Keratinocyte (primary cell): ENCODE results near the gene CALHM6. TPM values are rescaled to one million over a fixed set of nuclear protein-coding genes. Genes with fewer than 3 reads are reported as not detected.

Experiments used
- DNase-seq: peaks from one replicate; pipeline ENCODE4 v3.0.0-alpha.2; 2011; ENCODE audit warnings: low read depth, missing footprints, low spot score
- FAIRE-seq: peaks from 2 replicates; lab custom pipeline; 2011; peaks lifted over from hg19 to GRCh38; lab: Jason Lieb, UNC
- H2AFZ ChIP-seq: 2 replicates; pipeline ENCODE4 v1.6.0; 2012; ENCODE audit warnings: low read length, control low read depth, inconsistent platforms; ENCODE audit not compliant: control insufficient read depth
- H3K27ac ChIP-seq: 2 replicates; pipeline ENCODE4 v1.5.1; 2011; ENCODE audit warnings: low read length; ENCODE audit not compliant: control insufficient read depth, insufficient read depth
- H3K27me3 ChIP-seq: 3 replicates; pipeline ENCODE4 v1.6.0; 2011; ENCODE audit warnings: low read length; ENCODE audit not compliant: control insufficient read depth, insufficient read depth; ENCODE audit errors: extremely low read depth
- H3K36me3 ChIP-seq, 2 experiments: 2 replicates in 1 of 2; 3 replicates in 1 of 2; pipeline ENCODE4 v1.5.1; 2011; ENCODE audit warnings: low read length in 2 of 2, mild to moderate bottlenecking in 1 of 2; ENCODE audit not compliant: control insufficient read depth in 2 of 2, insufficient read depth in 2 of 2; ENCODE audit errors: extremely low read depth in 1 of 2
- H3K4me1 ChIP-seq: 3 replicates; pipeline ENCODE4 v1.5.1; 2011; ENCODE audit warnings: low read length; ENCODE audit not compliant: control insufficient read depth, insufficient read depth; ENCODE audit errors: extremely low read depth
- H3K4me2 ChIP-seq: 3 replicates; pipeline ENCODE4 v1.6.0; 2011; ENCODE audit warnings: low read depth, low read length; ENCODE audit not compliant: control insufficient read depth, insufficient read depth; ENCODE audit errors: extremely low read depth
- H3K4me3 ChIP-seq, 3 experiments: fragments of 200-600 bp in 1 of 3; sonication (generic) in 1 of 3; 2 replicates in 2 of 3; 3 replicates in 1 of 3; pipeline ENCODE4 v1.5.1; 2011 to 2016; ENCODE audit warnings: low read length in 3 of 3, mild to moderate bottlenecking in 3 of 3, control low read depth in 2 of 3, inconsistent platforms in 1 of 3, low read depth in 1 of 3, mixed read lengths in 1 of 3, mixed run types in 1 of 3, moderate library complexity in 1 of 3; ENCODE audit not compliant: control insufficient read depth in 2 of 3, insufficient read depth in 2 of 3; ENCODE audit errors: extremely low read depth in 1 of 3
- H3K79me2 ChIP-seq: 2 replicates; pipeline ENCODE4 v1.6.0; 2012; ENCODE audit warnings: low read length; ENCODE audit not compliant: control insufficient read depth, insufficient read depth
- H3K9ac ChIP-seq: 3 replicates; pipeline ENCODE4 v1.6.0; 2011; ENCODE audit warnings: low read length; ENCODE audit not compliant: control insufficient read depth, insufficient read depth; ENCODE audit errors: extremely low read depth
- H3K9me1 ChIP-seq: 3 replicates; pipeline ENCODE4 v1.6.0; 2011; ENCODE audit warnings: low read length; ENCODE audit not compliant: control insufficient read depth, insufficient read depth; ENCODE audit errors: extremely low read depth
- H3K9me3 ChIP-seq: 2 replicates; pipeline ENCODE4 v1.5.1; 2012; ENCODE audit warnings: low read depth, low read length; ENCODE audit not compliant: control insufficient read depth
- H4K20me1 ChIP-seq: 3 replicates; pipeline ENCODE4 v1.6.0; 2011; ENCODE audit warnings: low read length; ENCODE audit not compliant: control insufficient read depth, insufficient read depth; ENCODE audit errors: extremely low read depth
- CTCF ChIP-seq, 3 experiments: IDR thresholded peaks in 1 of 3; conservative IDR thresholded peaks in 1 of 3; optimal IDR thresholded peaks in 1 of 3; 2 replicates in 2 of 3; 3 replicates in 1 of 3; pipeline versions ENCODE3 to v1.5.1; 2011; ENCODE audit warnings: low read length in 3 of 3, mild to moderate bottlenecking in 3 of 3, moderate library complexity in 2 of 3, control low read depth in 1 of 3, inconsistent platforms in 1 of 3; ENCODE audit not compliant: insufficient read depth in 2 of 3; ENCODE audit errors: extremely low read depth in 1 of 3
- EZH2 ChIP-seq: IDR thresholded peaks from one replicate; pipeline ENCODE4 v1.6.1; 2012; ENCODE audit warnings: inconsistent platforms, mild to moderate bottlenecking, low read length, moderate library complexity
- dilution Hi-C: fragments of 300-500 bp; cut with MboI; formaldehyde crosslinking; loops from one replicate; pipeline ENCODE4 v1.7.0; 2020; ENCODE audit warnings: low sequenced_read_pairs; ENCODE audit not compliant: extremely low pct_ligation_motif_present
- polyA plus RNA-seq, 5 experiments: library from polyadenylated mRNA; depleted of rRNA in 3 of 5; stranded (reverse) in 3 of 5; stranded (forward) in 1 of 5; unstranded in 1 of 5; fragments of >200 nt; gene quantifications; 1 replicate in 1 of 5; 2 replicates in 3 of 5; 3 replicates in 1 of 5; pipeline versions ENCODE4 v1.2.1 to v1.2.3, GENCODE V29; 2011 to 2012; ENCODE audit warnings: missing spikeins in 2 of 5, low read depth in 1 of 5, low replicate concordance in 1 of 5

CALHM6 gene
- polyA plus RNA-seq, 1 donor (not counting 4 experiments of a cell fraction or from before 2014, with no cell fraction given), result 0.47 TPM

GRCh38 chr6:116426551-116426950 is 34.6 kb upstream of the CALHM6 start:
- no peaks in the 10 kb centered on the region for H4K20me1 ChIP-seq
- no peak overlapping the region for H3K4me3 ChIP-seq
- no peak overlapping the region for H3K4me2 ChIP-seq
- no peaks in the 10 kb centered on the region for H3K27me3 ChIP-seq
- DNase-seq (peak; percentile 66), FAIRE-seq (peak; percentile 97)
- dilution Hi-C loops, result no loop called here
- no peak for TF ChIP-seq EZH2
- no peak for TF ChIP-seq CTCF (optimal IDR thresholded peaks at IDR 0.05 in 1 of 3, IDR thresholded peaks at IDR 0.05 in 1 of 3, conservative IDR thresholded peaks at IDR 0.05 in 1 of 3; ENCODE audit: extremely low read depth in 1 of 3, insufficient read depth in 2 of 3, low read length in 3 of 3)
- H3K27ac ChIP-seq, result peak overlapping the region; percentile 76
- no peak overlapping the region for H2AFZ ChIP-seq
- peaks cover 7 to 14% of the 10 kb centered on the region in 2 experiments for H3K36me3 ChIP-seq
- no peaks in the 10 kb centered on the region for H3K9me3 ChIP-seq
- no peak overlapping the region for H3K9ac ChIP-seq
- H3K4me1 ChIP-seq, result peaks cover 24% of the 10 kb centered on the region
- peaks cover 42% of the 10 kb centered on the region for H3K79me2 ChIP-seq
- H3K9me1 ChIP-seq, result peaks cover 2% of the 10 kb centered on the region

- Histone ChIP-seq H3K4me3 (no peak overlapping the region), H3K9me1 (peaks cover 1% of the 10 kb centered on the region), H3K9me3 (no peaks in the 10 kb centered on the region), H3K27me3 (no peaks in the 10 kb centered on the region), H3K79me2 (peaks cover 17% of the 10 kb centered on the region), H2AFZ (no peak overlapping the region), H3K27ac (no peak overlapping the region), H3K4me1 (peaks cover 17% of the 10 kb centered on the region), H4K20me1 (no peaks in the 10 kb centered on the region), H3K36me3 (peaks cover 14 to 21% of the 10 kb centered on the region in 2 experiments), H3K9ac (no peak overlapping the region), H3K4me2 (no peak overlapping the region)
- FAIRE-seq (no peak), DNase-seq (no peak)
- TF ChIP-seq CTCF (optimal IDR thresholded peaks at IDR 0.05 in 1 of 3, IDR thresholded peaks at IDR 0.05 in 1 of 3, conservative IDR thresholded peaks at IDR 0.05 in 1 of 3; ENCODE audit: extremely low read depth in 1 of 3, insufficient read depth in 2 of 3, low read length in 3 of 3), result no peak
- no peak for TF ChIP-seq EZH2
- dilution Hi-C loops, result no loop called here
Observed at GRCh38 chr6:116429111-116429510, 32.1 kb upstream of the CALHM6 start.
